Epithelial cell of esophagus (primary cell): ENCODE data around the gene ABLIM2.

Experiments
- DNase-seq: peaks from one replicate; pipeline ENCODE4 v3.0.0; 2010; ENCODE audit warnings: low read depth
- H3K4me3 ChIP-seq: 2 replicates; pipeline ENCODE4 v1.5.1; 2011; ENCODE audit warnings: mild to moderate bottlenecking, low read length, control low read depth
- TF ChIP-seq, protein P1 (sequence below): IDR thresholded peaks from 2 replicates; pipeline ENCODE4 v1.5.1; 2011; ENCODE audit warnings: low read depth, mild to moderate bottlenecking, low read length, control low read depth, inconsistent platforms; ENCODE audit not compliant: insufficient read depth; ENCODE audit errors: missing control alignments

ABLIM2 gene

DNA sequence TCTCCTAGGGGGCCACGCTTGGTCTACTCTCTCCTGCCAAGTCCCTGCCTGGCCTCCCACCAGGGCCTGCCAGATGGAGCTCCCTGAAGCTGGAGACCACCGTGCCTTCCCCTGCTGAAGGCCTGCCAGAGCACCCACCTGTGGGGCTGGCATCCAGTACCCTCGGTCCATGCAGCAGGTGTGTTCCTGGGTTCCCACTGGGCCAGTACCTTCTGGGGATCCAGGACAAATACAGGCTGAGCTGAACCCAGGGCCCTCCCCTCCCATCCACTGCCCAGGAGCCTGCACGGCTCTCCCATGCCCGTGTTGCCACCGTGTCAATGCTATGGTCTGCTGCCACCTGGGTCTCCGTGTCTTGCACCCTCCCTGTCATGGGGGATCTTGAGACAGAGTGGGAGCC is 68.8 kb downstream of the ABLIM2 start:
- DNase-seq = no peak
- no peak overlapping the region for H3K4me3 ChIP-seq
- TF ChIP-seq, protein P1, sequence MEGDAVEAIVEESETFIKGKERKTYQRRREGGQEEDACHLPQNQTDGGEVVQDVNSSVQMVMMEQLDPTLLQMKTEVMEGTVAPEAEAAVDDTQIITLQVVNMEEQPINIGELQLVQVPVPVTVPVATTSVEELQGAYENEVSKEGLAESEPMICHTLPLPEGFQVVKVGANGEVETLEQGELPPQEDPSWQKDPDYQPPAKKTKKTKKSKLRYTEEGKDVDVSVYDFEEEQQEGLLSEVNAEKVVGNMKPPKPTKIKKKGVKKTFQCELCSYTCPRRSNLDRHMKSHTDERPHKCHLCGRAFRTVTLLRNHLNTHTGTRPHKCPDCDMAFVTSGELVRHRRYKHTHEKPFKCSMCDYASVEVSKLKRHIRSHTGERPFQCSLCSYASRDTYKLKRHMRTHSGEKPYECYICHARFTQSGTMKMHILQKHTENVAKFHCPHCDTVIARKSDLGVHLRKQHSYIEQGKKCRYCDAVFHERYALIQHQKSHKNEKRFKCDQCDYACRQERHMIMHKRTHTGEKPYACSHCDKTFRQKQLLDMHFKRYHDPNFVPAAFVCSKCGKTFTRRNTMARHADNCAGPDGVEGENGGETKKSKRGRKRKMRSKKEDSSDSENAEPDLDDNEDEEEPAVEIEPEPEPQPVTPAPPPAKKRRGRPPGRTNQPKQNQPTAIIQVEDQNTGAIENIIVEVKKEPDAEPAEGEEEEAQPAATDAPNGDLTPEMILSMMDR = no peak

DNA sequence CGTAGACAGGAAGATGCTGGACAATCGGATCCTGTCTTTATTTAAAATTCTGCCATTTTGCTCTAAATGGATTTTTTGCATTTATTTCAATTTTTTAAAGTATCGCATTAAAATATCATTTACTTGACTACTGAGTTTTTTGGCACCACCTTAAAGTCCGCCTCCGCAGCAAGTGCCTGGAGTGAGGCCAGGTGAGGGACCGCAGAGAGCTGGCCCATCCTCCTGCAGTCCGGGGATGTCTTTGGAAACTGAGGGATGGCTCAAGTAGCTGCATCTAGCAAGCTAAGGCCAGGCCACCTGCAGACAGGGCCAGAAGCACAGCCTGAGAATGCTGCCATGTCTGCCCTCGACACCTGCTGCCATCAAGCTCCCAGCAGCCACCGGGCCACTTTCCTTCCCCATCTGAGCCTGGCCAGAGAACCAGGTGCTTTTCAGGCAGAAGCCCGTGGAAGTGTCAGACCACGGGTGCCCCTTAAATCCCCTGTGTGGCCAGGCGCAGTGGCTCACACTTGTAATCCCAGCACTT is 69.6 kb downstream of the ABLIM2 start:
- TF ChIP-seq, protein P1 = no peak
- no peak for DNase-seq
- no peak overlapping the region for H3K4me3 ChIP-seq

DNA sequence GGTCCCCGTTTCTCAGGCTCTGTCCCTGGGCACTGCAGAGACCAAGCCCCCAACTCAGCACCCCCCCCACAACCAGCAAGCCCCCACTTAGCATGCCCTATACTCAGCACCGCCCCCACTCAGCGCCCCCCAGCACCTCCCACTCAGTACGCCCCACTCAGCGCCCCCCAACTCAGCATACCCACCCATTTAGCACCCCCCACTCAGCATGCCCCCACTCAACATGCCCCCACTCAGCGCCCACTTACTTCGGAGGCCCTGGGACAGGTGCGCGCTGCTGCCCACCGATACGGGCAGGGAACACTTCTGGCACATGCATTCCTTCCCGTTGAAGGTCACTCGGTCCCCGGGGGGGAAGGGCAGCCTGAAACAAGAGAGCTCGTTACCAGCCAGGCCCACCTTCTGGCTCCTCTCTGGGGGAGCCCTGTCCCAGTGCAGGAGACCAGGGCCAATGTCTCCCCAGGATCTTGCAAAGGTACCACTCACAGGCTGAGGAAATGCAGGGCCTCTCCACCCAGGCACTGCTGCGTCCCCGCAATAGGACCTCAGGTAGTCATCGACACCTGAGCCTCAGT is 70.6 kb downstream of the ABLIM2 start:
- TF ChIP-seq, protein P1 = no peak
- no peak overlapping the region for H3K4me3 ChIP-seq
- DNase-seq = no peak

DNA sequence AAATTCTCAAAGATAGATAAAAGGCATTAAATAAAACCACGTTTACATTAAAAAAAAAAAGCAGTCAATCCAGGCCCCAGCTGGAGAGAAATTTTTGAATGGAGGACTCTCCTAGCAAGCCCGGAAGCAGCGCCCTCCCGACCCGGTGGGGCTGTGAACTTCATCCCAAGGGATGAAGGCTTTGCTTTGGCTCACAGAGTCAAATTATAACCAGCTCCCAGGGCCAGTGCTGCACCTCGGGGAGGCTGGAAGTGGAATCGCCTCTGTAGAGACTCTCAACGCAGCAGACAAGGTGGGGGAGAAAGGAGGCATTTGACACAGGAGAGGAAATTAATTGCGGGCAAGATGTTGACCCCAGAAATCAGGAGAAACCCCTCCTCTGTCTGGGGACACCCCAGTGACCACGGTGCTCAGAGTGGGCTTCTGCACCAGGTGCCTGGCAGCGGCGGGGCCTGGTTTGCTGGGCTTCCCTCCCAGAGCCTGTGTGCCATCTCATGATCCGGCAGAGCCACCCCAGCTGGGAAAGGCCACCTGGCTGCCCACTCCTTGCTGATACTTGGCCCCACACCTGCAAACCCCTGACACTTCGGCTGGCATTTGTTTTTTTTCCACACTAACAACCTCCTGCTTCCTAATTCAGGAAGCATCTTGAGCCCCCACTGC is 71.7 kb downstream of the ABLIM2 start:
- H3K4me3 ChIP-seq = no peak overlapping the region
- DNase-seq = no peak
- TF ChIP-seq, protein P1 = no peak

DNA sequence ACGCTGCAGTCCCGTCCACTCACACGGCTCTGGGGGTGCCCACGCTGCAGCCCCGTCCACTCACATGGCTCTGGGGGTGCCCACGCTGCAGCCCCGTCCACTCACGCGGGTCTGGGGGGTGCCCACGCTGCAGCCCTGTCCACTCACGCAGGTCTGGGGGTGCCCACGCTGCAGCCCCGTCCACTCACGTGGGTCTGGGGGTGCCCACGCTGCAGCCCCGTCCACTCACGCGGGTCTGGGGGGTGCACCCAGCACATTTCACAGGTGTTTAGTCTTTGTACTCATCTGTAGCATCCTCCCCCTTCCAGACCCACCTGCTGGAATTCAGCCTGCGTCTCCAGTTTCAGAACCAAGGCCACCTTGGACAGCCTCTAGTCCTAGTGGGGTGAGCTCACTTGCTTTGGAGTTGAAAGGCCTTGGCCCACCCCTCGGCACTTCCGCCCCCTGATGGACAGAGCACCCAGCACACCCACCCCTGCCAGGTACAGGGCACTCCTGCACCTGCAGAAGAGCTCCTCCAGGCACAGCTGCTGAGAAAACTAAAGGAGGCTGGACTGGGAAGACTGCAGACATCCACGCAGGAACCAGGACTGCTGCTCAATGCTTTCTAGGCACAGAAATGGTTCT is 73.0 kb downstream of the ABLIM2 start:
- no peak overlapping the region for H3K4me3 ChIP-seq
- TF ChIP-seq, protein P1 = no peak
- no peak for DNase-seq

DNA sequence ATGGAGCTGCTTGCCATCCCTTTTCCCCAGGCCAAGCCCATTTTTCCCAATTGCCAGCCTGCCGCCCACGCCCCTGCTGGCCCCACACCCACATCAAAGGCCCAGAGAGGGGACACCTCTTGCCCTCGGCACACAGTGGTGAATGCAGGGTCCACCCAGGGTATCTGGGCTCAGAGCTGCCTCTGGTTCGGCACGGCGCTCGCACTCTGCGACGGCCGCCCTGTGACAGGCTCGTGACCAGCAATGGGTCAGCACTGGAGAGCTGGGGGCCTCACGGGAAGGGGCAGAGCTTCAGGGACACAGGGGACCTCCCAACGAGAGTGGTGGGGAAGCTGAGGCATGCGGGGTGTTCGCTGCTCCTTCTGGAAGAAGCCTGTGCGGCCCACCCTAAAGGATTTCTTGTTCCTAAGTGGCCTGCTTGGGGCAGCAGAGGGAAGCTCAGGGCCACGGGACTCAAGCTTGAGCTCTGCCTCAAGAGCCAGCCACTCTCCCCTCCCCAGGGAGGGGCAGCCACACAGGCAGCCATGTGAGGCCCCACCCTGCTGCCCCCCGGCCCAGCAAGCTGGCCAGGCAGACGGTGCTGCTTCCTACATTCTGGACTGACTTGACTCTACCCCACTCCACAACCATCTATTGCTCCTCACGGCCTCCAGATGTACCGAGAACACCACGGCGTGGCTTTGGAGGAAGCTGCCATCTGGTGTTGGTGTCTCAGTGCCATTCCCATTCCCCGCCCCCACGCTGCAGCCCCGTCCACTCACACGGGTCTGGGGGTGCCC is 73.7 kb downstream of the ABLIM2 start:
- DNase-seq = no peak
- TF ChIP-seq, protein P1 = no peak
- no peak overlapping the region for H3K4me3 ChIP-seq
